GM12872 (cell line): ENCODE measurements around the gene TYMP.

Source experiments
- CTCF ChIP-seq: IDR thresholded peaks from 3 replicates; pipeline ENCODE4 v1.5.1; 2011; ENCODE audit warnings: low read depth, mild to moderate bottlenecking, low read length, moderate library complexity; ENCODE audit not compliant: insufficient read depth

Gene TYMP

GRCh38 chr22:50542416-50542927 lies 12.7 kb upstream of the TYMP start:
- peak; percentile 40; the same call in 2 of the 3 replicates for TF ChIP-seq CTCF

- TF ChIP-seq CTCF = no peak
These were observed 10.6 kb upstream of the TYMP start for GRCh38 chr22:50540381-50540780.

- no peak for TF ChIP-seq CTCF
These were observed 8.0 kb upstream of the TYMP start for GRCh38 chr22:50537765-50538164.

DNA sequence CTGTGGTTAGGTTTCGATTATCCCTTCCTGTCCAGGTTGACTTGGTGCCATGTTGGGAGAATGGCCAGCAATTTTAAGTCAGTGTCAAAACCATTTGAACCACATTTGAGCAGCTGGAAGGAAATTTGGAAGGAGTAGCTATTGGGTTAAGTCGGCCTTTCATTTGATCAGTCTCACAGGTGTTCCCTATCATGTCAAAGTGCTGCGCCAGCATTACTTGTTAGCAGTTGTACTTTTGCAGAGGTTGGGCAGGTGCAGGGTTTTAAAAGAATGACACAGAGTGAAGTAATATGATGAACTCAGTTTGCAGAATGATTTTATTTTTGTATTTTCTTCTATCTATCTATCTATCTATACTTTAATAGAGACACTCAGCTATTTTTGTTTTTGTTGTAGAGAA lies 6.4 kb upstream of the TYMP start:
- no peak for TF ChIP-seq CTCF

GRCh38 chr22:50535113-50535512 lies 5.3 kb upstream of the TYMP start:
- no peak for TF ChIP-seq CTCF

GRCh38 chr22:50532824-50533796 lies 3.3 kb upstream of the TYMP start:
- TF ChIP-seq CTCF = no peak

- TF ChIP-seq CTCF = no peak
These were observed 2.3 kb upstream of the TYMP start for GRCh38 chr22:50531962-50532674.
